Measurements from ENCODE around the gene DMBT1. TPM values are rescaled to one million over a fixed set of nuclear protein-coding genes. Genes with fewer than 3 reads are reported as not detected.
"Not testable (repeated sequence)": the region's sequence is repeated elsewhere in the genome, so short reads cannot be mapped to it uniquely, and the experiment has no call there.

Gene DMBT1
- total RNA-seq, 1 donor from 2014 or later = not detected

DNA sequence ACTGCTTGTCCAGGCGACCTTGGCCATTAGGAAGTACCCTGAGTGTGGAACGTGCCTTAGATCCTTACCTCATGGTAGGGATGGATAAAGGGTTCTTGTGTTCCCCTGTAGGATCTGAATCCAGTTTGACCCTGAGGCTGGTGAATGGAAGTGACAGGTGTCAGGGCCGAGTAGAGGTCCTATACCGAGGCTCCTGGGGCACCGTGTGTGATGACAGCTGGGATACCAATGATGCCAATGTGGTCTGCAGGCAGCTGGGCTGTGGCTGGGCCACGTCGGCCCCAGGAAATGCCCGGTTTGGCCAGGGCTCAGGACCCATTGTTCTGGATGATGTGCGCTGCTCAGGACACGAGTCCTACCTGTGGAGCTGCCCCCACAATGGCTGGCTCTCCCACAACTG lies 31.6 kb downstream of the DMBT1 start:
- Histone ChIP-seq H3K4me1 (ENCODE audit: control insufficient read depth in 3 of 3, insufficient read depth in 3 of 3, low read length in 3 of 3) (no peaks in the 10 kb centered on the region), H3K9me3 (ENCODE audit: control insufficient read depth in 3 of 3, low read length in 3 of 3) (no peaks in the 10 kb centered on the region), H3K27ac (ENCODE audit: low read depth, low read length) (no peak overlapping the region), H3K4me3 (ENCODE audit: low read length in 3 of 3) (no peak overlapping the region), H3K9ac (ENCODE audit: low read depth in 1 of 3, low read length in 3 of 3) (no peak overlapping the region), H3K27me3 (ENCODE audit: control insufficient read depth in 3 of 3, insufficient read depth in 3 of 3, low read length in 3 of 3) (no peaks in the 10 kb centered on the region), H3K36me3 (ENCODE audit: control insufficient read depth in 3 of 3, insufficient read depth in 3 of 3, low read length in 3 of 3) (no peaks in the 10 kb centered on the region)

DNA sequence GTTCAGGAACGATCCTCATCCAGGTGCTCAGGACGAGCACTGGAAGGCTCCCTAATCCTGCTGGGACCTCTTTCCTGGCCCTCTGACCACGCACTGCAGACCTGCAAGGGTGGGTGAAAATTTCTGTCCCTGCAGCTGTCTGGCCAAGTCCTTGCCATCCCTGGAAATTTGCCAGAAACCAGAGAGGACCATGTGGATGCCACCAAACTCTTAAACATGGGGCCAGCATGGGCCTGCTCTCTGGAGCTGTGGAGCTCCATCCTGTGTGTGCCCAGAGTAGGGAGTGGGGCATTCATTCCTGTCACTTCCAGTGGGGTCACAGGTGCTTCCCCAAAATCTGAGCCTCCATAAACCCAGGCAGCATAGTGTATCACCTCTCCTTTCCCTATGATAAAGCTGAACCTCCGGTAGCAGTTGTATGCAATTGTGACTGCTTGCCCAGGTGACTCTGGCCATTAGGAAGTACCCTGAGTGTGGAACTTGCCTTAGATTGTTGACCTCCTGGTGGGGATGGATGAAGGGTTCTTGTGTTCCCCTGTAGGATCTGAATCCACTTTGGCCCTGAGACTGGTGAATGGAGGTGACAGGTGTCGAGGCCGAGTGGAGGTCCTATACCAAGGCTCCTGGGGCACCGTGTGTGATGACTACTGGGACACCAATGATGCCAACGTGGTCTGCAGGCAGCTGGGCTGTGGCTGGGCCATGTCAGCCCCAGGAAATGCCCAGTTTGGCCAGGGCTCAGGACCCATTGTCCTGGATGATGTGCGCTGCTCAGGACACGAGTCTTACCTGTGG lies 57.1 kb downstream of the DMBT1 start:
- Histone ChIP-seq H3K27ac (ENCODE audit: low read depth, low read length) (no peak overlapping the region), H3K4me1 (ENCODE audit: control insufficient read depth in 3 of 3, insufficient read depth in 3 of 3, low read length in 3 of 3) (no peaks in the 10 kb centered on the region), H3K9me3 (ENCODE audit: control insufficient read depth in 3 of 3, low read length in 3 of 3) (no peaks in the 10 kb centered on the region), H3K36me3 (ENCODE audit: control insufficient read depth in 3 of 3, insufficient read depth in 3 of 3, low read length in 3 of 3) (no peaks in the 10 kb centered on the region), H3K9ac (ENCODE audit: low read depth in 1 of 3, low read length in 3 of 3) (no peak overlapping the region), H3K27me3 (ENCODE audit: control insufficient read depth in 3 of 3, insufficient read depth in 3 of 3, low read length in 3 of 3) (peaks cover 0 to 3% (median 0%) of the 10 kb centered on the region in 3 donors), H3K4me3 (ENCODE audit: low read length in 3 of 3) (no peak overlapping the region)

DNA sequence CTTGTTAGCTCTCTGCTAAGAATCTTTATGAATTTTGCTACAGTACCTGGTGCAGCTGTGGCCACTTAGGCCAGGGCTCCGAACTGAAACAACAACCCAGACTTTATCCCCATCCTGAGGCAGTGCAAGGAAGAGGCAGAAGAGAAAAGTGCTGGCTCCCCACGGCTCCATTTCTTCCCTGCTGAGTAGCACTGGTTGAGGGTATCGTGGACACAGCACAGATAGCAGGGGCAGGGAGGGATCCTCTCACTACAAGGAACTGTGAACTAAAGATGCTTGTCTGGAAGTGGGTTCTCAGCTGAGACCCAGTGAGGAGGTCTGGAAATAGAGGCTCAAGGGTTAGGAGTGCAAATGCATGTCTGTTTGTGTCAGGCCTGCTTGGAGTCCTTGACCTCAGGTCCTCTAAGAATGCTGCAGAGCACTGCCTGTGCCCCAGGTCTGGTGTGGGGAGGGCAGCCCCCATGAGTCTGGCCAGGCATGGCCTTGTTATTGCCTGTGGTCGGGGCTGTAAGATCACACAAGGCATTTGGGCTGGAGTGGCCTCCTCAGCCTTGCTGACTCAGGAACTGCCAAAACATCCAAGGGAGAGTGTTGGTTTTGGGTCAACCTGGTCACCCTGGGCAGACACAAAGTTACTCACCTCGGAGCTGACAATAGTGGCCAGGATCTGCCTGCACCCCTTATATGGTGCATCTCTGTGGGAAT lies 58.1 kb downstream of the DMBT1 start:
- Histone ChIP-seq H3K4me3 (ENCODE audit: low read length in 3 of 3) (no peak overlapping the region), H3K36me3 (ENCODE audit: control insufficient read depth in 3 of 3, insufficient read depth in 3 of 3, low read length in 3 of 3) (no peaks in the 10 kb centered on the region), H3K9me3 (ENCODE audit: control insufficient read depth in 3 of 3, low read length in 3 of 3) (no peaks in the 10 kb centered on the region), H3K4me1 (ENCODE audit: control insufficient read depth in 3 of 3, insufficient read depth in 3 of 3, low read length in 3 of 3) (no peaks in the 10 kb centered on the region), H3K9ac (ENCODE audit: low read depth in 1 of 3, low read length in 3 of 3) (no peak overlapping the region), H3K27ac (ENCODE audit: low read depth, low read length) (no peak overlapping the region), H3K27me3 (ENCODE audit: control insufficient read depth in 3 of 3, insufficient read depth in 3 of 3, low read length in 3 of 3) (peaks cover 0 to 3% (median 0%) of the 10 kb centered on the region in 3 donors)

DNA sequence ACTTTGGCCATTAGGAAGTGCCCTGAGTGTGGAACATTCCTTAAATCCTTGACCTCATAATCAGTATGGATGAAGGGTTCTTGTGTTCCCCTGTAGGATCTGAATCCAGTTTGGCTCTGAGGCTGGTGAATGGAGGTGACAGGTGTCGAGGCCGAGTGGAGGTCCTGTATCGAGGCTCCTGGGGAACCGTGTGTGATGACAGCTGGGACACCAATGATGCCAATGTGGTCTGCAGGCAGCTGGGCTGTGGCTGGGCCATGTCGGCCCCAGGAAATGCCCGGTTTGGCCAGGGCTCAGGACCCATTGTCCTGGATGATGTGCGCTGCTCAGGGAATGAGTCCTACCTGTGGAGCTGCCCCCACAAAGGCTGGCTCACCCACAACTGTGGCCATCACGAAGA lies 60.4 kb downstream of the DMBT1 start:
- not testable (repeated sequence) for H3K36me3 ChIP-seq (ENCODE audit: control insufficient read depth in 3 of 3, insufficient read depth in 3 of 3, low read length in 3 of 3); H3K4me1 ChIP-seq (ENCODE audit: control insufficient read depth in 3 of 3, insufficient read depth in 3 of 3, low read length in 3 of 3); H3K9ac ChIP-seq (ENCODE audit: low read depth in 1 of 3, low read length in 3 of 3); H3K4me3 ChIP-seq (ENCODE audit: low read length in 3 of 3); H3K27me3 ChIP-seq (ENCODE audit: control insufficient read depth in 3 of 3, insufficient read depth in 3 of 3, low read length in 3 of 3); H3K9me3 ChIP-seq (ENCODE audit: control insufficient read depth in 3 of 3, low read length in 3 of 3); H3K27ac ChIP-seq (ENCODE audit: low read depth, low read length)

DNA sequence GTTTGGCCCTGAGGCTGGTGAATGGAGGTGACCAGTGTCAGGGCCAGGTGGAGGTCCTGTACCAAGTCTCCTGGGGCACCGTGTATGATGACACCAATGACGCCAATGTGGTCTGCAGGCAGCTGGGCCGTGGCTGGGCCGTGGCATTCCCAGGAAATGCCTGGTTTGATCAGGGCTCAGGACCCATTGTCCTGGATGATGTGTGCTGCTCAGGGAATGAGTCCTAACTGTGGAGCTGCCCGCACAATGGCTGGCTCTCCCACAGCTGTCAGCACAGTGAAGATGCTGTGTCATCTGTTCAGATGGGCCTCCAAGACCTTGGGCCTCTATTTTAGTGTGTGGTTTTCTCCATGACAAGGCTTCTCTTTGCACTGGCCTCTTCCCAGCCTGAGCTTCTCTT lies 64.0 kb downstream of the DMBT1 start:
- Histone ChIP-seq H3K4me3 (ENCODE audit: low read length in 3 of 3) (no peak overlapping the region), H3K4me1 (ENCODE audit: control insufficient read depth in 3 of 3, insufficient read depth in 3 of 3, low read length in 3 of 3) (no peaks in the 10 kb centered on the region), H3K9ac (ENCODE audit: low read depth in 1 of 3, low read length in 3 of 3) (no peak overlapping the region), H3K36me3 (ENCODE audit: control insufficient read depth in 3 of 3, insufficient read depth in 3 of 3, low read length in 3 of 3) (no peaks in the 10 kb centered on the region), H3K27me3 (ENCODE audit: control insufficient read depth in 3 of 3, insufficient read depth in 3 of 3, low read length in 3 of 3) (peaks cover 0 to 3% (median 0%) of the 10 kb centered on the region in 3 donors), H3K9me3 (ENCODE audit: control insufficient read depth in 3 of 3, low read length in 3 of 3) (no peaks in the 10 kb centered on the region), H3K27ac (ENCODE audit: low read depth, low read length) (no peak overlapping the region)

DNA sequence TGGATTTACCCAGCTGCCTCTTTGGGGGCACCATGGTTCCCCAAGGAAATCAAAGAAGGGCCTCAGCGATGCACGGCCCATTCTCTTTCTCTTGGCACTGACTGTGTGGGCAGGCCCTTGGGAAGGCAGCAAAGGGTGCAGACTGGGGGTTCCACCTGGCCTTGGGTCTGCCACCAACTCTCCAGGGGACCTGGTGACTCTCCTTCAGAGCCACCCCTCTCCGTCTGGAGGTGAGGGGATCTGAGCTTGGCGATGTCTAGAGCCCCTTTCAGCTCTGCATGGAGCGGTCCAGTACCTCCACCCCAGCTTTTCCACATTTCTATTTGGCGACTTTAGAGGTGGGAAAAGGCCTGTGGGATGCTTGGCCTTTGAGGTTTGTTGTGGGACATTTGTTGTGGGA lies 70.0 kb downstream of the DMBT1 start:
- H3K27me3 ChIP-seq (ENCODE audit: control insufficient read depth in 3 of 3, insufficient read depth in 3 of 3, low read length in 3 of 3) = no peaks in the 10 kb centered on the region
- no peak overlapping the region for H3K27ac ChIP-seq (ENCODE audit: low read depth, low read length)
- no peaks in the 10 kb centered on the region for H3K36me3 ChIP-seq (ENCODE audit: control insufficient read depth in 3 of 3, insufficient read depth in 3 of 3, low read length in 3 of 3)
- no peak overlapping the region for H3K9ac ChIP-seq (ENCODE audit: low read depth in 1 of 3, low read length in 3 of 3)
- no peaks in the 10 kb centered on the region for H3K4me1 ChIP-seq (ENCODE audit: control insufficient read depth in 3 of 3, insufficient read depth in 3 of 3, low read length in 3 of 3)
- no peak overlapping the region for H3K4me3 ChIP-seq (ENCODE audit: low read length in 3 of 3)
- no peaks in the 10 kb centered on the region for H3K9me3 ChIP-seq (ENCODE audit: control insufficient read depth in 3 of 3, low read length in 3 of 3)

DNA sequence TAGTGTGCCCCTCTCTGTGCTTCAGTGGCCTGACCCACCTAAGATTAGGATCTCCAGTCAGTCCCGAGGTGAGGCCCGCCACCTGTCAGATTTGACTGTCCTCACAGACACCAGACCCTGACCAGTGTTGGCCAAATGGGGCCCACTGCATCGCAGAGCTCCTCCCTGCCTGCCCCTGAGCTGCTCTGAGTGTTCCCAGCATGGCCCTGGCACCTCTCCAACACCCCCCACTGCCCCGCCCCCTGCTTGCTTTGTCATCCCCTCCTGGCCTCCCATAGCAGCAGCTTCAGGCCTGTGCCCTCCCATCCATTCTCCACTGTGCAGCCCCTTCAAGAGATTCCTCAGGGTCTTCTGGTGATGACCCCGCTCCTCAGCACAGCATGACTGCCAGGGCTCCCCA lies 71.5 kb downstream of the DMBT1 start:
- Histone ChIP-seq H3K9me3 (ENCODE audit: control insufficient read depth in 3 of 3, low read length in 3 of 3) (no peaks in the 10 kb centered on the region), H3K27ac (ENCODE audit: low read depth, low read length) (no peak overlapping the region), H3K27me3 (ENCODE audit: control insufficient read depth in 3 of 3, insufficient read depth in 3 of 3, low read length in 3 of 3) (no peaks in the 10 kb centered on the region), H3K36me3 (ENCODE audit: control insufficient read depth in 3 of 3, insufficient read depth in 3 of 3, low read length in 3 of 3) (no peaks in the 10 kb centered on the region), H3K4me1 (ENCODE audit: control insufficient read depth in 3 of 3, insufficient read depth in 3 of 3, low read length in 3 of 3) (no peaks in the 10 kb centered on the region), H3K4me3 (ENCODE audit: low read length in 3 of 3) (no peak overlapping the region), H3K9ac (ENCODE audit: low read depth in 1 of 3, low read length in 3 of 3) (no peak overlapping the region)

DNA sequence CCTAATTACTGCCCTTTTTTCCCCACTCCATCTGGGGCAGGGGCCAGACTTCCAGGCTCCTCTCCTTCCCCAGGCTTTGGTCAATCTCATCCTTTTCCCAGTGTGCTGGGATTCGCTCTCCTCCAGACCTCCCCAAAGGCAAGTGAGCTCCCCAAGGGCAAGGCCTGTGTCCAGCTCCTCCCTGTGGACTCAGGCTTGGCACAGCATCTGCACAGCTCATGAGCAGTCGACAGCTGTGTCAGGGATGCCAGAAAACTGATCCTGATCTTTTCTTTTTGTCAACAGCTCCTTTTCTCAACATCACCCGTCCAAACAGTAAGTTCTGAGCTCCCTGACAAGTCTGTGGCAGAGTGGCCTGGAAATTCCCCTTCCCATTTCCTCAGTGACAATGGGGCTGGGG lies 72.0 kb downstream of the DMBT1 start:
- Histone ChIP-seq H3K9ac (ENCODE audit: low read depth in 1 of 3, low read length in 3 of 3) (no peak overlapping the region), H3K4me3 (ENCODE audit: low read length in 3 of 3) (no peak overlapping the region), H3K9me3 (ENCODE audit: control insufficient read depth in 3 of 3, low read length in 3 of 3) (no peaks in the 10 kb centered on the region), H3K36me3 (ENCODE audit: control insufficient read depth in 3 of 3, insufficient read depth in 3 of 3, low read length in 3 of 3) (no peaks in the 10 kb centered on the region), H3K27ac (ENCODE audit: low read depth, low read length) (no peak overlapping the region), H3K4me1 (ENCODE audit: control insufficient read depth in 3 of 3, insufficient read depth in 3 of 3, low read length in 3 of 3) (no peaks in the 10 kb centered on the region), H3K27me3 (ENCODE audit: control insufficient read depth in 3 of 3, insufficient read depth in 3 of 3, low read length in 3 of 3) (no peaks in the 10 kb centered on the region)

DNA sequence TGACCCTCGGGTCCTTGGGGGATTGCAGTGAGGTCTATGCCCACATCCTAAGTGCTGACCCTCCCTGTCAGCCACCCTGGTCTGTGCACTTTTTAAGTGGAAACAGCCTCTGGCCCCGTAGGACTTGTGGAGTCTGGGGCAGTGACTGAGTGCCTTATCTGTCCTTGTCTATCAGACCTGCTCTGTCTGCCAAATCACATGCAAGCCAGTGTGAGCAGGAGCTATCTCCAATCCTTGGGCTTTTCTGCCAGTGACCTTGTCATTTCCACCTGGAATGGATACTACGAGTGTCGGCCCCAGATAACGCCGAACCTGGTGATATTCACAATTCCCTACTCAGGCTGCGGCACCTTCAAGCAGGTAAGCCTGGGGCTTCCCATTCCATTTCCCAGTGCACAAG lies 76.4 kb downstream of the DMBT1 start:
- Histone ChIP-seq H3K4me1 (ENCODE audit: control insufficient read depth in 3 of 3, insufficient read depth in 3 of 3, low read length in 3 of 3) (no peaks in the 10 kb centered on the region), H3K27ac (ENCODE audit: low read depth, low read length) (no peak overlapping the region), H3K4me3 (ENCODE audit: low read length in 3 of 3) (no peak overlapping the region), H3K9ac (ENCODE audit: low read depth in 1 of 3, low read length in 3 of 3) (no peak overlapping the region), H3K36me3 (ENCODE audit: control insufficient read depth in 3 of 3, insufficient read depth in 3 of 3, low read length in 3 of 3) (no peaks in the 10 kb centered on the region), H3K9me3 (ENCODE audit: control insufficient read depth in 3 of 3, low read length in 3 of 3) (no peaks in the 10 kb centered on the region), H3K27me3 (ENCODE audit: control insufficient read depth in 3 of 3, insufficient read depth in 3 of 3, low read length in 3 of 3) (no peaks in the 10 kb centered on the region)

DNA sequence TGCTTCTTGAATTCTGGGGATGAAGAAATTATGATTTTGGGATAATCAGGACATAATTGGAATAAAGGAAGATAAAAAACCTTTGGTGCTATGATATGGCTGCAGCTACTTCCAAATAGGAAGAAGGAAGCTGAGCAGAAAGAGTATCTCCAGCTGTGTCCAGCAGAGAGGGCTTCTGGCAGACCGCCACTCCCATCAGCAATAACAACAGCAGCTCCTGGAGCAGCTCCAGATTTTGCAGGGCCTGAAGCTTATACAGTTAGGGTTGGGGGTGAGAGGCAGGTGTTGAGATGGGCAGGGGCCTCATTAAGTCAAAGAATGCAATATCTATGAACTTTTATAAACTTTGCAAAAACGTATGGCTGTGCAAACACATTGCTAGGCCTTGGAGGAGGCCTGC lies 76.8 kb downstream of the DMBT1 start:
- Histone ChIP-seq H3K27ac (ENCODE audit: low read depth, low read length) (no peak overlapping the region), H3K27me3 (ENCODE audit: control insufficient read depth in 3 of 3, insufficient read depth in 3 of 3, low read length in 3 of 3) (no peaks in the 10 kb centered on the region), H3K4me3 (ENCODE audit: low read length in 3 of 3) (no peak overlapping the region), H3K4me1 (ENCODE audit: control insufficient read depth in 3 of 3, insufficient read depth in 3 of 3, low read length in 3 of 3) (no peaks in the 10 kb centered on the region), H3K36me3 (ENCODE audit: control insufficient read depth in 3 of 3, insufficient read depth in 3 of 3, low read length in 3 of 3) (no peaks in the 10 kb centered on the region), H3K9ac (ENCODE audit: low read depth in 1 of 3, low read length in 3 of 3) (no peak overlapping the region), H3K9me3 (ENCODE audit: control insufficient read depth in 3 of 3, low read length in 3 of 3) (no peaks in the 10 kb centered on the region)
